Activated CD4-positive, alpha-beta memory T cell treated with anti-CD3 and anti-CD28 coated beads for 36 hours (primary cell): ENCODE data around the gene GABRD. TPM values are rescaled to one million over a fixed set of nuclear protein-coding genes. Genes with fewer than 3 reads are reported as not detected.
A peak's percentile ranks its signal among the peaks of the same experiment; 100 is the strongest.

Experiments used
- CTCF ChIA-PET: fragments of 350-600 bp; sonication (Branson Sonifier 250); formaldehyde crosslinking; loops from one replicate; lab custom pipeline; 2021; ENCODE audit warnings: antibody characterized with exemption, inconsistent platforms; lab: Charles Lee
- POLR2A ChIA-PET: fragments of 350-600 bp; sonication (Branson Sonifier 250); formaldehyde crosslinking; loops from one replicate; lab custom pipeline; 2021; ENCODE audit warnings: antibody characterized with exemption; lab: Charles Lee
- DNase-seq: peaks from one replicate; pipeline ENCODE4 v3.0.0-alpha.2; 2020
- H3K27ac Mint-ChIP-seq: one replicate; pipeline ENCODE4 v1.8.0; 2021; ENCODE audit warnings: mixed read lengths
- H3K27me3 Mint-ChIP-seq: one replicate; pipeline ENCODE4 v1.8.0; 2021; ENCODE audit warnings: mixed read lengths
- H3K36me3 Mint-ChIP-seq: one replicate; pipeline ENCODE4 v1.8.0; 2021; ENCODE audit warnings: mixed read lengths
- H3K4me1 Mint-ChIP-seq: one replicate; pipeline ENCODE4 v1.8.0; 2021; ENCODE audit warnings: low read depth, mixed read lengths
- H3K4me3 Mint-ChIP-seq: one replicate; pipeline ENCODE4 v1.8.0; 2021; ENCODE audit warnings: mild to moderate bottlenecking, mixed read lengths
- H3K9me3 Mint-ChIP-seq: one replicate; pipeline ENCODE4 v1.8.0; 2021; ENCODE audit warnings: mixed read lengths
- intact Hi-C: fragments of 100-400 bp; cut with micrococcal nuclease; formaldehyde crosslinking; loops from one replicate; pipeline ENCODE4 v1.15.1; 2023
- total RNA-seq, 2 experiments: library from RNA; stranded (reverse); gene quantifications; one replicate each; pipeline ENCODE4 v1.2.3, GENCODE V29; 2021

The GABRD gene, protein sequence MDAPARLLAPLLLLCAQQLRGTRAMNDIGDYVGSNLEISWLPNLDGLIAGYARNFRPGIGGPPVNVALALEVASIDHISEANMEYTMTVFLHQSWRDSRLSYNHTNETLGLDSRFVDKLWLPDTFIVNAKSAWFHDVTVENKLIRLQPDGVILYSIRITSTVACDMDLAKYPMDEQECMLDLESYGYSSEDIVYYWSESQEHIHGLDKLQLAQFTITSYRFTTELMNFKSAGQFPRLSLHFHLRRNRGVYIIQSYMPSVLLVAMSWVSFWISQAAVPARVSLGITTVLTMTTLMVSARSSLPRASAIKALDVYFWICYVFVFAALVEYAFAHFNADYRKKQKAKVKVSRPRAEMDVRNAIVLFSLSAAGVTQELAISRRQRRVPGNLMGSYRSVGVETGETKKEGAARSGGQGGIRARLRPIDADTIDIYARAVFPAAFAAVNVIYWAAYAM
- total RNA-seq, result not detected

DNA sequence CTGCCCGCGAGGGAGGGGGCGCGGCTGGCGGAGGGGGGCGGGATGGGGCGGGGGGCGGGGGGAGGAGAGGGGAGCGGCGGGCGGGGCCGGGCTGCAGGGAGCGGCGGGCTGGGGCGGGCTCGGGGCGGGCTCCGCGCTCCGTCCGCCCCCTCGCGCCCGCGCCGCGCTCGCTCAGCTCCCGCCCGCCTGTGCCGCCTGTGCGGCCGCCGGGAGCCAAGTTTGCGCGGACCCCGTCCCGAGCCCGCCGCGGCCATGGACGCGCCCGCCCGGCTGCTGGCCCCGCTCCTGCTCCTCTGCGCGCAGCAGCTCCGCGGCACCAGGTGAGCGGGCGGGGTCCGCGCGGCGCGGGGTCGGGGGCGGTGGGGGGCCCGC, at the start of gene GABRD:
GABRD (plus strand) TSS at position 174 of the 372 bp plus-strand sequence; CDS start at position 253, 79 bp downstream.
- ChIA-PET CTCF (interaction anchor here (1.0 kb wide), 1 partner anchor 26 kb away, joined by 8 read pairs; no protein-coding TSS in a partner anchor), POLR2A (no interaction called here)
- Mint-ChIP-seq H3K36me3 (no peaks in the 10 kb centered on the region), H3K27me3 (peaks cover 59% of the 10 kb centered on the region), H3K9me3 (no peaks in the 10 kb centered on the region), H3K27ac (no peak within 1 kb of the TSS), H3K4me3 (peak within 1 kb of the TSS; percentile 45), H3K4me1 (peaks cover 3% of the 10 kb centered on the region)
- DNase-seq, result peak; percentile 15
- intact Hi-C loops, result no loop called here

DNA sequence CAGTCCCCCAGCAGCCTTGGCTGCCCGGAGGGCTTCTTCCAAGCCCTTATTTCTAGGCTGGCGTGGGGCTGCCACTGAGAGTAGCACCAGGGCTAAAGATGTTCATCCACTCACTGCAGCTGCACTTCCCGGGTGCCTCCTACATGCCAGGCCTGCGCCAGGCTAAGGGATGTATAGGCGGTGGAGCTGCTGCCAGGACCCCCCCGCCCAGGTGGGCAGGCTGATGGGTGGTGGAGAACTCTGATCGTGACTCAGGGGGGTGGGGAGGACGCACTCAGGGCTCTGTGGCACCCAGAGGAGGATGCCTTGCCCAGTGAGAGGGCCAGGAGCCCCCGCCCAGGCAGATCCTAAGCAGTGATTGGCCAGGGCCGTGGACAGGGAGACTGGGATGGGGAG, 49.6 kb upstream of the GABRD start:
- Mint-ChIP-seq H3K4me3 (no peak overlapping the region), H3K27ac (no peak overlapping the region), H3K4me1 (no peaks in the 10 kb centered on the region), H3K27me3 (no peaks in the 10 kb centered on the region), H3K36me3 (no peaks in the 10 kb centered on the region), H3K9me3 (peaks cover 7% of the 10 kb centered on the region)
- intact Hi-C loops, result no loop called here
- CTCF ChIA-PET, result interaction anchor here (1.3 kb wide), 1 partner anchor 9 kb away, joined by 3 read pairs; no protein-coding TSS in a partner anchor
- no peak for DNase-seq
- POLR2A ChIA-PET, result no interaction called here

DNA sequence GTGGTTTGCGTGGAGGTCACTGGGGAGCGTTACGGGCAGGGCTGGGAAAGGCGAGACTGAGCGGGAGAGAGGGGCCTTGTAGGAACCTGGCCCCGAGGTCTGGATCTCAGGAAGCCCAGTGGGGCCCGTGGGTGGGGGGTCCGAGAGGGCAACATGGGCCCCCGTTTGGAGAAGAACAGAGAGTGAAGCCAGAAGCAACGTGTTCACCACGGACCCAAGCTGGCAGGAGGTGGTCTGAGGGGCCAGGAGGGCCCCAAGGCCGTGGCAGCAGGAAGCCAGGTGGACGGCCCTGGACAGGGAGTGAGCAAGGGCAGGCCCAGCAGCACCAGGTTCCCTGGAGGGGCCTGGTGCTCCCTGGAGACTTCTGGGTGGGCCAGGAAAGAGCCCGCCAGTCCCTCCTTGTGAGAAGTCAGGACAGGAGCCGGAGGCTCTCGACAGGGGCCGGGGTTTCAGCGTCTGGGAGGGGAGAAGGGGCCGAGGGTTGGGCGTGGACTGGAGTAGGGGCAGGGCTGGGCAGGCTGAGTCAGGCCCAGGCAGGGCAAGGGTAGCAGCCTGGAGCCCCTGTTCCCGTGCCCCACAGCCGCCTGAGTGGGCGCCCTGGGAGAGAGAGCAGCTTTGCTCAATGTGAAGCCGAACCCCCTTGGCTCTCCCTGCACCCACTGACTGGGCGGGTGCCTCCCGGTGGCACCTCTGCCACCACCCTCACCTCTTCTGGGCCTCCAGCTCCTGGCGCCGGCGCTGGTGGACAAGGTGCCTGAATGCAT, 49.0 kb upstream of the GABRD start:
- intact Hi-C loops, result no loop called here
- no peak overlapping the region for H3K4me3 Mint-ChIP-seq
- no peak for DNase-seq
- H3K36me3 Mint-ChIP-seq, result no peaks in the 10 kb centered on the region
- peaks cover 7% of the 10 kb centered on the region for H3K9me3 Mint-ChIP-seq
- no peaks in the 10 kb centered on the region for H3K4me1 Mint-ChIP-seq
- H3K27me3 Mint-ChIP-seq, result no peaks in the 10 kb centered on the region
- ChIA-PET CTCF (interaction anchor here (1.3 kb wide), 1 partner anchor 9 kb away, joined by 3 read pairs; no protein-coding TSS in a partner anchor), POLR2A (no interaction called here)
- H3K27ac Mint-ChIP-seq, result no peak overlapping the region

DNA sequence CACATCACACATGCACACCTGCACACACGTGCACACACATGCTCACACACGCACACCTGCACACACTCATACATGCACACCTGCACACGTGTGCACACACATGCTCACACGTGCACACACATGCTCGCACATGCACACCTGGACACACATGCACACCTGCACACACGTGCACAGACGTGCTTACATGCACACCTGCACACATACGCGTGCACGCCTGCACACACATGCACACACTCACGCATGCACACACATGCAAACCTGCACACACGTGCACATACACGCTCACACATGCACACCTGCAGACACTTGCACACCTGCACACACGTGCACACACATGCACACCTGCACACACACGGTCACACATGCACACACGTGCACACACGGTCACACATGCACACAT, 48.1 kb upstream of the GABRD start:
- H3K36me3 Mint-ChIP-seq, result no peaks in the 10 kb centered on the region
- H3K27ac Mint-ChIP-seq, result no peak overlapping the region
- no peak overlapping the region for H3K4me3 Mint-ChIP-seq
- DNase-seq, result no peak
- intact Hi-C loops, result no loop called here
- no peaks in the 10 kb centered on the region for H3K4me1 Mint-ChIP-seq
- H3K9me3 Mint-ChIP-seq, result peaks cover 7% of the 10 kb centered on the region
- no peaks in the 10 kb centered on the region for H3K27me3 Mint-ChIP-seq
- POLR2A ChIA-PET, result no interaction called here
- CTCF ChIA-PET, result no interaction called here

DNA sequence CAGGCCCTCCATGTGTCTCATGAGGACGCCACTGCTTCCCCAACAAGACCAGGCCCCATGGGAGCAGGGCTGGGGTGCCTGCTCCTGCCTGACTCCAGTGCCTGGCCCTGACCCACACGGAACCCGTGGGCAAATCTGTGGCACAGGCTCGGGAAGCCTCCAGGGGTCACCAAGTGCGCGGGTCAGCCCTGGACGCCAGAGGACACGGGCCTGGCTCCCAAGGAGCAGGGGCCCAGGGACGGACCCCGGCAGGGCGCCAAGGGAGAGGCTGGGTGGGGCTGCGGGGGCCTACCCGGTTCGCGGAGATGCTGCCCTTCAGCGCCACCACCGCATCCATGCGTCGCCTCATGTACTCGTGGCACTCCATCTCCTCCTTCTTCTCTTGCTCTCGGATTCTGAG, 47.5 kb upstream of the GABRD start:
- Mint-ChIP-seq H3K27me3 (peaks cover 2% of the 10 kb centered on the region), H3K9me3 (peaks cover 7% of the 10 kb centered on the region), H3K27ac (no peak overlapping the region), H3K4me3 (no peak overlapping the region), H3K4me1 (no peaks in the 10 kb centered on the region), H3K36me3 (no peaks in the 10 kb centered on the region)
- ChIA-PET POLR2A (no interaction called here), CTCF (no interaction called here)
- intact Hi-C loops, result no loop called here
- DNase-seq, result no peak

DNA sequence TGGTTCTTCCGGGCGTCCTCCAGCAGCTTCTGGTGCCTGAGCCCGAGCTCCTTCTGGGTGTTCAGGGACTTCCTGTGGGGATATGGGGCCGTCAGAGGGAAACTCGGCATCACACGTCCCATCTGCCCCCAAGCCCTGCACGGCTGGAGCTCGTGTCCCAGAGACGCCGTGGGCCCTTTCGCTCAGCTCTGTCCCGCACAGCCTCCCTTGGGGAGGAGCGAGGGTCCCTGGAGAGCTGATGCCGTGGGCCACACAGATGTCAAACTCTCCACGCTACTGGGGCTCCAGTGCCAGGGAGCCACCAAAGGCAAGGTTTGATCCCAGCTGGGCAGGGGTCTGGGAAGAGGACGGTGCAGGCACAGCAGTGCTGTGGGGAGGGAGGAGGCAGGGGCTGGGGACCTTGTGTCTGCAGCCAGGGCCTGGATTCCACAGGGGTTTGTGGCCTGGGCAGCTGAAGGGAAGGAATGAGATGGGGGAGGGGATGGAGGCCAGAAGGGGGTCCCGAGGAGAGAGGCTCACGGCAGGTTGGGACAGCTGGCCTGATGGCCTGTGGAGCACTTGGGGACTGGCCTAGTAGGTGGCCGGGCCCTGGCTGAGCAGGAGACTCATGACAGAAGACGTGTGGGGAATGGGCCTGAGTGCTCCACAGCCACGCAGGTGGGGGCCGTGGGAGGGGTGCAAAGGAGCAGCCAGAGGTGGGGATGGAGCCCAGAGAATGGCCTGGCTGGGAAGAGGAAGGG, 46.0 kb upstream of the GABRD start:
- Mint-ChIP-seq H3K36me3 (no peaks in the 10 kb centered on the region), H3K4me3 (no peak overlapping the region), H3K4me1 (no peaks in the 10 kb centered on the region), H3K27ac (no peak overlapping the region), H3K9me3 (peaks cover 7% of the 10 kb centered on the region), H3K27me3 (peaks cover 2% of the 10 kb centered on the region)
- intact Hi-C loops, result no loop called here
- CTCF ChIA-PET, result no interaction called here
- DNase-seq, result no peak
- POLR2A ChIA-PET, result no interaction called here

DNA sequence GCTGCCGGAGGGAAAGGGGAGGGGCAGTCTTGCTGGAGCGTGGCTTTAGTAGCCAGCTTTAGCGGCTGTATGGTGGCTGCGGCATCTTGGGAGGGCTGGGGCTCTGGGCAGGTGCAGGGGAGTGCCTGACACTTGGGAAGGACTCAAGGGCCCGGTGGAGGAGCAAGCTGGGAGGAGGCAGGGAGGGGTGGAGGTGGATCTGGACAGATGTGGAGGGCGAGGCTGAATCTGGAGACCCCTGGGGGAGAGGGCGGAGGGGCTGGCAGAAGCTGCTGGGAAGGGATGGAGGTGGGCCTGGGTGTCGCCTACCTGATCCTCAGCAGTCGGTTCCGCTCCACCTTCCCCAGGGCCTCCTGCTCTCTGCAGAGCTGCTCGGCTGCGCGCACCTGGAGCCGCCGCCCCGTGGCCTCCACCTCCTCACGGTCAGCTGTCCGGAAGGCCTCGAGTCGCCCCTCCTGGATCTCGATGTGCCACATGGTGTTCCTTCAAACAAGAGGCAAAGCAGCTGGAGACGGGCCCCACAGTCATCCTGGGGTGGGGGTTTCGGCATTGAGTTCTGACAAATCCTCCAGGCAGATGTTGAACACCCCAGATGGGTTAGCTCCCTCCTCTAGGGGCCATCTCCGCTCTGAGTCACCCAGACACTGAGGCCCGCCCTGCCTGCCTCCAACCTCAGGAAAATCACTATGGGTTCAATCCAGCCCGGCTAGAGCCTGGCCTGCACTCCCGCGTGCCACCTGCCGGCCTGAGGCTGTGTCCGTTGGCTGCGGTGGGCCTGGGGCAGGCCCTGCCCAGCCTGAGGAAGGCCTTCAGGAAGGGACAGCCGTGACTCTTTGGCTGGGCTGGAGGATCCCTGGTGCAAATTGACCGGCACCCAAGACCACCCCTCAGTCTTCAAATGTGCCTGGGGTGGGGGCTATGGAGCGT, 45.2 kb upstream of the GABRD start:
- H3K4me1 Mint-ChIP-seq, result no peaks in the 10 kb centered on the region
- H3K9me3 Mint-ChIP-seq, result peaks cover 7% of the 10 kb centered on the region
- no peaks in the 10 kb centered on the region for H3K36me3 Mint-ChIP-seq
- intact Hi-C loops, result no loop called here
- no peak overlapping the region for H3K4me3 Mint-ChIP-seq
- H3K27ac Mint-ChIP-seq, result no peak overlapping the region
- POLR2A ChIA-PET, result no interaction called here
- DNase-seq, result no peak
- H3K27me3 Mint-ChIP-seq, result peaks cover 2% of the 10 kb centered on the region
- CTCF ChIA-PET, result no interaction called here

DNA sequence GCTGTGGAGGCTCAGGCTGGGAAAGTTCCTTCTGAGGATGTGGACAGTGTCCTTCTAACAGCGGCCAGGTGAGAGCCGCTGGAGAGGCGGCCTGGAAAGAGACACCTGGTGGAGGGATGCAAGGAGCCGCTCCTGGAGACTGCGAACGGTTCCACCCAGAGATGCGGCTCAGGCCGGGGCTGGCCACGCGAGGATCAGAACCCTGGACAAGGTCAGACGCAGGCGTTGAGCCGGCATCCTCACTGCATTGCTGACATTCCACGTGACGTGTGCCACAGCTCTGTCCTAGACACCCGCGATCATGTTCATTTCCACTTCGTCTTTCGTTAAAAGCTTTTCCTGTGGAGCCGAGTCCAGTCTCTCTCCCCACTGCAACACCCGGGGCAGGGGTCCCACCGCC, 44.3 kb upstream of the GABRD start:
- H3K27me3 Mint-ChIP-seq, result peaks cover 2% of the 10 kb centered on the region
- intact Hi-C loops, result no loop called here
- no peak overlapping the region for H3K4me3 Mint-ChIP-seq
- CTCF ChIA-PET, result no interaction called here
- POLR2A ChIA-PET, result no interaction called here
- peaks cover 7% of the 10 kb centered on the region for H3K9me3 Mint-ChIP-seq
- H3K36me3 Mint-ChIP-seq, result no peaks in the 10 kb centered on the region
- DNase-seq, result no peak
- H3K4me1 Mint-ChIP-seq, result no peaks in the 10 kb centered on the region
- no peak overlapping the region for H3K27ac Mint-ChIP-seq

DNA sequence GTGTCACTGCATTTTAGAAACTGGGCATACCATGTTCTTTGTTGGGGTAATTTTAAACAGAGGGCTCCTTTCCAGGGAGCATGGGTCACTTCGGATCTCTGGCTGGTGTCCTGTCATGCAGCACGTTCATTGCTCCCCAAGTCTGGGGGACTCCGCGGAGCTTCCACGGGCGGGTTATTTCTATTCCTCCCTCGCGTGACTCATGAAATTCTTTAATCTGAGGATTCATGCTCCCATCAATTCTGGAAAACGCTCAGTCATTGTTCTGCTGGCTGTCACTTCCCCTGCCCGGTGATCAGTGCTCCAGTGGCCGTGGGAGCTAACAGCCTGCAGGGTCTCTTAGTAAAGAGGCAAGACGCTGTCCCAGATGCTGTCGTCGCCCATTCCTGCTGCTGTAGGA, 43.6 kb upstream of the GABRD start:
- Mint-ChIP-seq H3K4me3 (no peak overlapping the region), H3K36me3 (no peaks in the 10 kb centered on the region), H3K27me3 (peaks cover 2% of the 10 kb centered on the region), H3K9me3 (peaks cover 7% of the 10 kb centered on the region), H3K4me1 (no peaks in the 10 kb centered on the region), H3K27ac (no peak overlapping the region)
- no peak for DNase-seq
- intact Hi-C loops, result no loop called here
- CTCF ChIA-PET, result no interaction called here
- POLR2A ChIA-PET, result no interaction called here

DNA sequence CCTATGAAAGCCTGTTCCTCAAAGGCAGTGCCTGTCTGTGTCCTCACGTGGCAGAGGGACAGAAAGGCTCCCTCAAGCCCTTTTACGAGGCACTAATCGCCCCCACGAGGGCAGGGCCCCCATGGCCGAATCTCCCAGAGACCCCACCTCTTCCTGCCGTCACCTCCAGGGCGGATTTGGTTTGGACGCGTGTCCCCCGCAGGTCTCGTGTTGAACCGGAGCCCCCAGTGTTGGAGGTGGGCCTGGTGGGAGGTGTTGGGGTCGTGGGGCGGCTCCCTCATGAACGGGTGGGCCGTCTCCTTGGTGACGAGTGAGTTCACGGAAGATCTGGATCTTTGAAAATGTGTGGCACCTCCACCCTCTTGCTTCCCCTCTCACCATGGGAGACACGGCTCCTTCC, 43.1 kb upstream of the GABRD start:
- intact Hi-C loops, result no loop called here
- Mint-ChIP-seq H3K27ac (no peak overlapping the region), H3K4me1 (no peaks in the 10 kb centered on the region), H3K4me3 (no peak overlapping the region), H3K9me3 (peaks cover 3% of the 10 kb centered on the region), H3K27me3 (peaks cover 2% of the 10 kb centered on the region), H3K36me3 (no peaks in the 10 kb centered on the region)
- no peak for DNase-seq
- CTCF ChIA-PET, result no interaction called here
- POLR2A ChIA-PET, result no interaction called here

DNA sequence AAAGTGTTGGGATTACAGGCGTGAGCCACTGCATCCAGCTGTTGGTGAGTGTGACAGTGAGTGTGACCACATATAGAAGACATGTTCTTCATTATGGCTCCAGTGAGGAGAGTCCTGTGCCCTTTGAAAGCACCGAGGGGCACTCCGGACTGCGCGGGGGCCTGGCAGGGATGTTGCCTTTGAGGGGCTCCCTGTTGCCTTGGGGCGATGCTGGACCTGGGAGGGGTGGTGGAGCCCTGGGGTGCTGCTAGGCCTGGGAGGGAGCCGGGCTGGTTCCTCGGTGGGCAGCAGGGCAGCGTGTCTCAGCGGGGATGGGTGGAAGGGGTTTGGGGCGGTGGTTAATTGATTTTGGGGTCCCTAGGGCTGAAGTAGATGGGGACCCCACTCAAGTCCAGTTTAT, 41.0 kb upstream of the GABRD start:
- no peak for DNase-seq
- CTCF ChIA-PET, result no interaction called here
- no peaks in the 10 kb centered on the region for H3K4me1 Mint-ChIP-seq
- H3K27ac Mint-ChIP-seq, result no peak overlapping the region
- H3K9me3 Mint-ChIP-seq, result no peaks in the 10 kb centered on the region
- H3K36me3 Mint-ChIP-seq, result no peaks in the 10 kb centered on the region
- POLR2A ChIA-PET, result no interaction called here
- intact Hi-C loops, result no loop called here
- no peak overlapping the region for H3K4me3 Mint-ChIP-seq
- H3K27me3 Mint-ChIP-seq, result peaks cover 2% of the 10 kb centered on the region
